Activated CD8-positive, alpha-beta memory T cell treated with anti-CD3 and anti-CD28 coated beads for 4 hours (primary cell): ENCODE measurements around the gene SERGEF.

Experiments
- DNase-seq, 2 donors: peaks; one replicate each; pipeline ENCODE4 v3.0.0-alpha.2; 2020; ENCODE audit warnings: low read depth in 2 of 2

The SERGEF gene

GRCh38 chr11:17952487-17952886 lies 60.4 kb downstream of the SERGEF start:
- no peak for DNase-seq

- DNase-seq: no peak
Measured at GRCh38 chr11:17951685-17952388, 61.0 kb downstream of the SERGEF start.

- DNase-seq: no peak
Measured at GRCh38 chr11:17950644-17951043, 62.2 kb downstream of the SERGEF start.

GRCh38 chr11:17948296-17948695 lies 64.6 kb downstream of the SERGEF start:
- DNase-seq: no peak

- DNase-seq: no peak
Measured at GRCh38 chr11:17939542-17939941, 73.3 kb downstream of the SERGEF start.

GRCh38 chr11:17936790-17937189 lies 76.1 kb downstream of the SERGEF start:
- no peak for DNase-seq

- no peak for DNase-seq
Measured at GRCh38 chr11:17934194-17934593, 78.7 kb downstream of the SERGEF start.

GRCh38 chr11:17933708-17934107 lies 79.1 kb downstream of the SERGEF start:
- no peak for DNase-seq

GRCh38 chr11:17932472-17932871 lies 80.4 kb downstream of the SERGEF start:
- no peak for DNase-seq

GRCh38 chr11:17931595-17931994 lies 81.3 kb downstream of the SERGEF start:
- no peak for DNase-seq

- DNase-seq: no peak
Measured at GRCh38 chr11:17930544-17931125, 82.2 kb downstream of the SERGEF start.

GRCh38 chr11:17929171-17929570 lies 83.7 kb downstream of the SERGEF start:
- no peak for DNase-seq

GRCh38 chr11:17927681-17928343 lies 85.0 kb downstream of the SERGEF start:
- no peak for DNase-seq

GRCh38 chr11:17927041-17927440 lies 85.8 kb downstream of the SERGEF start:
- DNase-seq: no peak

- DNase-seq: no peak
Measured at GRCh38 chr11:17924713-17925112, 88.1 kb downstream of the SERGEF start.

- DNase-seq: no peak
Measured at GRCh38 chr11:17923217-17923616, 89.6 kb downstream of the SERGEF start.

- DNase-seq: no peak
Measured at GRCh38 chr11:17922416-17922788, 90.4 kb downstream of the SERGEF start.

- no peak for DNase-seq
Measured at GRCh38 chr11:17921659-17922415, 91.0 kb downstream of the SERGEF start.

- no peak for DNase-seq
Measured at GRCh38 chr11:17918049-17918605, 94.7 kb downstream of the SERGEF start.

GRCh38 chr11:17917556-17917955 lies 95.3 kb downstream of the SERGEF start:
- no peak for DNase-seq

- DNase-seq: no peak
Measured at GRCh38 chr11:17915500-17916143, 97.2 kb downstream of the SERGEF start.

GRCh38 chr11:17914957-17915356 lies 97.9 kb downstream of the SERGEF start:
- DNase-seq: no peak
